ENCODE results near the gene CREBBP. TPM values are rescaled to one million over a fixed set of nuclear protein-coding genes. Genes with fewer than 3 reads are reported as not detected.

The CREBBP gene
- polyA plus RNA-seq, 1 of the 3 experiments (the other 2 are of a cell fraction): 5.7 TPM

DNA sequence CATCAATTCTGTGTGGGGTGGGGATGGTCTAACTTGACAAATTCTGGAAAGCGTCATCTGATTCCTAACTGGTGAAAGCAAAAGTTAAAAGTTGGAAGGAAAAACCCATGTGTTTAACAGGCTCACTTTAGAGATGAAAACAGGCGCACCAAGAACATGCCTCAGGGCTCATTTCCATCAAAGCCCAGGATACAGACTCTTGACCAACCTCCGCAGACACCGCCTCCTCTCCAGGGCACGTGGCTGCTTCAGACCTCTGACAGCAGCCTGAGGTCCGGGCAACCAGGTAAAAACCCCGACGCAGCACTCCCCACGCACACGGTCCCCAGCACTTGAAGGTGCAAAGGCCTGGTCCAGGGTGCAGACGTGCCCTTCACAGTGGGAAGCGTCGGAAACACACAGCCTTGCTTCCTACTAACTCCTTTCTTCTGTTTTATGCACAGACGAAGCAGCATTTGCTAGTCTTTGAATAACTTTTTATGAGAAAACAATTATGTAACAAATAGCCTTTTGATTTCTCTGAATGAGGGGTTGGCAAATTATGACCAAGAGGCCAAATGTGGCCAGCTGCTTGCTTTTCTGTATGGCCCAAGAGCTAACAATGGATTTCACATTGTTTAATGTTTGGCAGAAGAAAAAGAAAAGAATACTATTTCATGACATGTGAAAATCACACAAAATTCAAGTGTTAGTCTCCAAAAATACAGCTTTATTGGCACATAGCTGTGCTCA lies 119.0 kb downstream of the CREBBP start:
- no peak overlapping the region for H3K4me2 ChIP-seq
- no peak overlapping the region for H3K4me3 ChIP-seq (ENCODE audit: low read depth in 2 of 2, low read length in 1 of 2)
- peaks cover 29% of the 10 kb centered on the region; the same call in 1 of the 2 replicates for H3K79me2 ChIP-seq (ENCODE audit: insufficient read depth)
- 81% methylated on average over 14 of the region's 14 CpGs for WGBS (ENCODE audit: low lambda C conversion rate)
- ChIA-PET POLR2A (no interaction called here), CTCF (no interaction called here)
- H3K27me3 ChIP-seq (ENCODE audit: insufficient read depth): no peaks in the 10 kb centered on the region
- DNase-seq: peak; percentile 74
- no peaks in the 10 kb centered on the region for H3F3A ChIP-seq (replicated peaks; ENCODE audit: insufficient read depth)
- H3K9me3 ChIP-seq: no peaks in the 10 kb centered on the region
- H2AFZ ChIP-seq (ENCODE audit: low read depth): no peak overlapping the region
- no peaks in the 10 kb centered on the region for H3K9me2 ChIP-seq
- H3K9ac ChIP-seq: no peak overlapping the region
- peaks cover 28 to 54% of the 10 kb centered on the region in 2 experiments for H3K36me3 ChIP-seq (replicated peaks in 1 of 2; ENCODE audit: control insufficient read depth in 1 of 2, insufficient read depth in 2 of 2, low read length in 1 of 2)
- peaks cover 0 to 9% of the 10 kb centered on the region in 2 experiments; a peak in 1 of 4 replicates for H3K4me1 ChIP-seq (ENCODE audit: control insufficient read depth in 1 of 2, insufficient read depth in 2 of 2, low read depth in 1 of 2, low read length in 1 of 2)
- TF ChIP-seq, protein P1, sequence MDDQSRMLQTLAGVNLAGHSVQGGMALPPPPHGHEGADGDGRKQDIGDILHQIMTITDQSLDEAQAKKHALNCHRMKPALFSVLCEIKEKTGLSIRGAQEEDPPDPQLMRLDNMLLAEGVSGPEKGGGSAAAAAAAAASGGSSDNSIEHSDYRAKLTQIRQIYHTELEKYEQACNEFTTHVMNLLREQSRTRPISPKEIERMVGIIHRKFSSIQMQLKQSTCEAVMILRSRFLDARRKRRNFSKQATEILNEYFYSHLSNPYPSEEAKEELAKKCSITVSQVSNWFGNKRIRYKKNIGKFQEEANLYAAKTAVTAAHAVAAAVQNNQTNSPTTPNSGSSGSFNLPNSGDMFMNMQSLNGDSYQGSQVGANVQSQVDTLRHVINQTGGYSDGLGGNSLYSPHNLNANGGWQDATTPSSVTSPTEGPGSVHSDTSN (IDR thresholded peaks at IDR 0.05): no peak
- TF ChIP-seq RCOR1 (IDR thresholded peaks at IDR 0.05; ENCODE audit: low read length): peak; percentile 74
- 0 out of 2 replicates have a peak, but pooled peaks have one; percentile 25 for TF ChIP-seq FOXJ3 (CRISPR knock-in tag; IDR thresholded peaks at IDR 0.05)
- TF ChIP-seq EP300 (IDR thresholded peaks at IDR 0.05; ENCODE audit: borderline replicate concordance in 1 of 2, low read depth in 1 of 2, low read length in 1 of 2): peak in 1 of 2 experiments; percentile 59; a peak in 1 of 4 replicates
- TF ChIP-seq NRF1 (IDR thresholded peaks at IDR 0.05; ENCODE audit: low read depth, low read length): no peak
- no peak for TF ChIP-seq FOSL2 (IDR thresholded peaks at IDR 0.05; ENCODE audit: borderline replicate concordance, low read depth)
- TF ChIP-seq MXI1 (IDR thresholded peaks at IDR 0.05; ENCODE audit: low read depth, low read length): peak; percentile 95
- no peak for TF ChIP-seq EZH2phosphoT487 (IDR thresholded peaks at IDR 0.05; ENCODE audit: borderline replicate concordance, low read depth)
- no peak for TF ChIP-seq SMC3 (IDR thresholded peaks at IDR 0.05; ENCODE audit: low read depth, low read length)
- peaks cover 10% of the 10 kb centered on the region for H4K20me1 ChIP-seq (ENCODE audit: insufficient read depth)
- H3K27ac ChIP-seq (ENCODE audit: low read depth in 2 of 2, low read length in 1 of 2): no peak overlapping the region

DNA sequence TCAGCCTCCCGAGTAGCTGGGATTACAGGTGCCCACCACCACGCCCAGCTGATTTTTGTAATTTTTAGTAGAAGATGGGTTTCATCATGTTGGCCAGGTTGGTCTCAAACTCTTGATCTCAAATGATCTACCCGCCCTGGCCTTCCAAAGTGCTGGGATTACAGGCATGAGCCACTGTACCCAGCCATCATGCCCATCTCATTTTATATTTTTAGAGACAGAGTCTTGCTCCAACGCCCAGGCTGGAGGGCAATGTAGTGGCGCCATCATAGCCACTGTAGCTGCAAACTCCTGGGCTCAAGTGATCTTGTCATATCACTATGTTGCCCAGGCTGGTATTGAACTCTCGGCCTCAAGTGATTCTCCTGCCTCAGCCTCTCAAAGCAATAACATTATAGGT lies 120.0 kb downstream of the CREBBP start:
- no peak for DNase-seq
- Histone ChIP-seq H3K4me1 (ENCODE audit: control insufficient read depth in 1 of 2, insufficient read depth in 2 of 2, low read depth in 1 of 2, low read length in 1 of 2) (peaks cover 4 to 9% of the 10 kb centered on the region in 2 experiments; a peak in 2 of 4 replicates), H3K9me2 (no peaks in the 10 kb centered on the region), H3K4me3 (ENCODE audit: low read depth in 2 of 2, low read length in 1 of 2) (no peak overlapping the region), H3K9ac (no peak overlapping the region), H3K4me2 (no peak overlapping the region), H3K27ac (ENCODE audit: low read depth in 2 of 2, low read length in 1 of 2) (no peak overlapping the region), H3K79me2 (ENCODE audit: insufficient read depth) (peaks cover 29% of the 10 kb centered on the region; the same call in 1 of the 2 replicates), H3F3A (replicated peaks; ENCODE audit: insufficient read depth) (no peaks in the 10 kb centered on the region), H4K20me1 (ENCODE audit: insufficient read depth) (peaks cover 6% of the 10 kb centered on the region; the same call in 1 of the 2 replicates), H3K27me3 (ENCODE audit: insufficient read depth) (no peaks in the 10 kb centered on the region), H2AFZ (ENCODE audit: low read depth) (no peak overlapping the region), H3K36me3 (replicated peaks in 1 of 2; ENCODE audit: control insufficient read depth in 1 of 2, insufficient read depth in 2 of 2, low read length in 1 of 2) (peaks cover 34 to 52% of the 10 kb centered on the region in 2 experiments), H3K9me3 (no peaks in the 10 kb centered on the region)
- ChIA-PET POLR2A (no interaction called here), CTCF (interaction anchor here (0.9 to 1.3 kb wide), 2 partner anchors 22 to 69 kb away, joined by 3 to 4 read pairs; no protein-coding TSS in a partner anchor)
- 90% methylated on average over 4 of the region's 6 CpGs for WGBS (ENCODE audit: low lambda C conversion rate)
- TF ChIP-seq SMC3 (IDR thresholded peaks at IDR 0.05; ENCODE audit: low read depth, low read length) (no peak), POLR2AphosphoS5 (IDR thresholded peaks at IDR 0.05; ENCODE audit: low read depth, low read length) (no peak), TAF1 (IDR thresholded peaks at IDR 0.05; ENCODE audit: borderline replicate concordance, low read depth, low read length) (no peak), FOXM1 (IDR thresholded peaks at IDR 0.05; ENCODE audit: low read depth) (no peak), TEAD4 (IDR thresholded peaks at IDR 0.05; ENCODE audit: borderline replicate concordance, insufficient read depth) (no peak), FOSL2 (IDR thresholded peaks at IDR 0.05; ENCODE audit: borderline replicate concordance, low read depth) (no peak), ELF1 (IDR thresholded peaks at IDR 0.05) (no peak), RCOR1 (IDR thresholded peaks at IDR 0.05; ENCODE audit: low read length) (no peak), GATA2 (CRISPR knock-in tag; IDR thresholded peaks at IDR 0.05) (no peak), NFIC (IDR thresholded peaks at IDR 0.05; ENCODE audit: borderline replicate concordance) (no peak), NRF1 (IDR thresholded peaks at IDR 0.05; ENCODE audit: low read depth, low read length) (no peak)
- TF ChIP-seq, protein P2, sequence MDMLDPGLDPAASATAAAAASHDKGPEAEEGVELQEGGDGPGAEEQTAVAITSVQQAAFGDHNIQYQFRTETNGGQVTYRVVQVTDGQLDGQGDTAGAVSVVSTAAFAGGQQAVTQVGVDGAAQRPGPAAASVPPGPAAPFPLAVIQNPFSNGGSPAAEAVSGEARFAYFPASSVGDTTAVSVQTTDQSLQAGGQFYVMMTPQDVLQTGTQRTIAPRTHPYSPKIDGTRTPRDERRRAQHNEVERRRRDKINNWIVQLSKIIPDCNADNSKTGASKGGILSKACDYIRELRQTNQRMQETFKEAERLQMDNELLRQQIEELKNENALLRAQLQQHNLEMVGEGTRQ (IDR thresholded peaks at IDR 0.05; ENCODE audit: borderline replicate concordance, low read depth, low read length): no peak
- TF ChIP-seq, protein P3, sequence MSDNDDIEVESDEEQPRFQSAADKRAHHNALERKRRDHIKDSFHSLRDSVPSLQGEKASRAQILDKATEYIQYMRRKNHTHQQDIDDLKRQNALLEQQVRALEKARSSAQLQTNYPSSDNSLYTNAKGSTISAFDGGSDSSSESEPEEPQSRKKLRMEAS (IDR thresholded peaks at IDR 0.05; ENCODE audit: low read depth): no peak
- TF ChIP-seq, protein P4, sequence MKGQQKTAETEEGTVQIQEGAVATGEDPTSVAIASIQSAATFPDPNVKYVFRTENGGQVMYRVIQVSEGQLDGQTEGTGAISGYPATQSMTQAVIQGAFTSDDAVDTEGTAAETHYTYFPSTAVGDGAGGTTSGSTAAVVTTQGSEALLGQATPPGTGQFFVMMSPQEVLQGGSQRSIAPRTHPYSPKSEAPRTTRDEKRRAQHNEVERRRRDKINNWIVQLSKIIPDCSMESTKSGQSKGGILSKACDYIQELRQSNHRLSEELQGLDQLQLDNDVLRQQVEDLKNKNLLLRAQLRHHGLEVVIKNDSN (IDR thresholded peaks at IDR 0.05; ENCODE audit: borderline replicate concordance, low read depth): no peak
- TF ChIP-seq, protein P5, sequence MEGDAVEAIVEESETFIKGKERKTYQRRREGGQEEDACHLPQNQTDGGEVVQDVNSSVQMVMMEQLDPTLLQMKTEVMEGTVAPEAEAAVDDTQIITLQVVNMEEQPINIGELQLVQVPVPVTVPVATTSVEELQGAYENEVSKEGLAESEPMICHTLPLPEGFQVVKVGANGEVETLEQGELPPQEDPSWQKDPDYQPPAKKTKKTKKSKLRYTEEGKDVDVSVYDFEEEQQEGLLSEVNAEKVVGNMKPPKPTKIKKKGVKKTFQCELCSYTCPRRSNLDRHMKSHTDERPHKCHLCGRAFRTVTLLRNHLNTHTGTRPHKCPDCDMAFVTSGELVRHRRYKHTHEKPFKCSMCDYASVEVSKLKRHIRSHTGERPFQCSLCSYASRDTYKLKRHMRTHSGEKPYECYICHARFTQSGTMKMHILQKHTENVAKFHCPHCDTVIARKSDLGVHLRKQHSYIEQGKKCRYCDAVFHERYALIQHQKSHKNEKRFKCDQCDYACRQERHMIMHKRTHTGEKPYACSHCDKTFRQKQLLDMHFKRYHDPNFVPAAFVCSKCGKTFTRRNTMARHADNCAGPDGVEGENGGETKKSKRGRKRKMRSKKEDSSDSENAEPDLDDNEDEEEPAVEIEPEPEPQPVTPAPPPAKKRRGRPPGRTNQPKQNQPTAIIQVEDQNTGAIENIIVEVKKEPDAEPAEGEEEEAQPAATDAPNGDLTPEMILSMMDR (IDR thresholded peaks at IDR 0.05): no peak
